ENCODE data around the gene BCAS1.

The BCAS1 gene

DNA sequence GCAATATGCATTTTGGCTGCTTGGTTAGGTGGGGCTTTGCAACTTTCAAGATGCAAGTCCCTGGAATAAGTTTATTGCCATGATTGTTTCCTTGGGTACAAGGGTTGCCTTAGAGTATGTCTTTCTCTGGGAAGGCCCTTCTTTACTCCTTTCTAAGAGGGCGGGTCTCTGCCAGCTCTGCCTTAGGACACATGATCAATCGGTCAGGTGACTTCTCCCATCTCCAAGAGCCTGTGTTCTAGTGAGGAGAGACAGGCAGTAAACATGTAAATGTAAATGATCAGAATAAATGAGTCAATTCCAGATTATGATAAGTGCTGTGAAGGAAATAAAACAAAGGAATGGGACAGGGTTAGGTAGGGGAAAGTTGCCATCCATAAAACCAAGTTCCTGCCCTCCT lies 43.2 kb upstream of the BCAS1 start:
- H3K4me3 ChIP-seq (ENCODE audit: control insufficient read depth, low read depth, low read length) = no peak overlapping the region
- no peak for DNase-seq (ENCODE audit: low read depth)
- TF ChIP-seq, protein P1, sequence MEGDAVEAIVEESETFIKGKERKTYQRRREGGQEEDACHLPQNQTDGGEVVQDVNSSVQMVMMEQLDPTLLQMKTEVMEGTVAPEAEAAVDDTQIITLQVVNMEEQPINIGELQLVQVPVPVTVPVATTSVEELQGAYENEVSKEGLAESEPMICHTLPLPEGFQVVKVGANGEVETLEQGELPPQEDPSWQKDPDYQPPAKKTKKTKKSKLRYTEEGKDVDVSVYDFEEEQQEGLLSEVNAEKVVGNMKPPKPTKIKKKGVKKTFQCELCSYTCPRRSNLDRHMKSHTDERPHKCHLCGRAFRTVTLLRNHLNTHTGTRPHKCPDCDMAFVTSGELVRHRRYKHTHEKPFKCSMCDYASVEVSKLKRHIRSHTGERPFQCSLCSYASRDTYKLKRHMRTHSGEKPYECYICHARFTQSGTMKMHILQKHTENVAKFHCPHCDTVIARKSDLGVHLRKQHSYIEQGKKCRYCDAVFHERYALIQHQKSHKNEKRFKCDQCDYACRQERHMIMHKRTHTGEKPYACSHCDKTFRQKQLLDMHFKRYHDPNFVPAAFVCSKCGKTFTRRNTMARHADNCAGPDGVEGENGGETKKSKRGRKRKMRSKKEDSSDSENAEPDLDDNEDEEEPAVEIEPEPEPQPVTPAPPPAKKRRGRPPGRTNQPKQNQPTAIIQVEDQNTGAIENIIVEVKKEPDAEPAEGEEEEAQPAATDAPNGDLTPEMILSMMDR (conservative IDR thresholded peaks at IDR 0.05; ENCODE audit: control insufficient read depth, insufficient read depth, low read depth, low read length) = no peak

DNA sequence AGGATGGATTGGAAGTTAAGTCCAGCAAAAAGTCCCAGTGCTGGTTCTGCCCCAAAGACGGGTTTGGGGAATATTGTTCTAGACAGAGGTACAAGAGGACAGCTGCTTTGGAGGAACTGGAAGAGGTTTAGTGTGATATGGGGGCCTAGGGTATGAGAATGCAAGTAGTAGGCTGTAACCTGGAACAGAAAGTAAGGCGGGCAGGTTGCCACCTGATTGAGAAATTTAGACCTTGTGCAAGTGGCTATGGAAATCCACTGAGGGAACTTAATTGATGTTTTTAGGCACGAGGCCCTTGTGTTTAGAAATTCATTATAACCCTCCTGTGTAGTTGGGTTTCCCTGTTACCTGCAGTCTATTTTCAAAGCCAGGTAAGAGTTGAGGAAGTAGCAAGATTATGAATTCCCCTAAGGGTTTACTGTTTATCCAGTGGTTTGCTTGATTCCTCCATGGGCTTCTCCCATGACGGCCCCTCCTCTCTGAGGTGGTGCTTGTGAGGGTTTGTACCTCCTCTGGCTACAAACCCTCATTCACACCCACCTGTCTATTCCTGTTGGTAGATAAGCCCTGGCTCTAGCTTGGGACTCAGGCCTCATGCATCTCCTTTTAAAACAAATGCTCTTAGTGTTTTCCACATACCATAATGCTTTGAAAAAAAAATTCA lies 42.0 kb upstream of the BCAS1 start:
- TF ChIP-seq, protein P1 (conservative IDR thresholded peaks at IDR 0.05; ENCODE audit: control insufficient read depth, insufficient read depth, low read depth, low read length) = no peak
- no peak overlapping the region for H3K4me3 ChIP-seq (ENCODE audit: control insufficient read depth, low read depth, low read length)
- DNase-seq (ENCODE audit: low read depth) = peak; percentile 24

DNA sequence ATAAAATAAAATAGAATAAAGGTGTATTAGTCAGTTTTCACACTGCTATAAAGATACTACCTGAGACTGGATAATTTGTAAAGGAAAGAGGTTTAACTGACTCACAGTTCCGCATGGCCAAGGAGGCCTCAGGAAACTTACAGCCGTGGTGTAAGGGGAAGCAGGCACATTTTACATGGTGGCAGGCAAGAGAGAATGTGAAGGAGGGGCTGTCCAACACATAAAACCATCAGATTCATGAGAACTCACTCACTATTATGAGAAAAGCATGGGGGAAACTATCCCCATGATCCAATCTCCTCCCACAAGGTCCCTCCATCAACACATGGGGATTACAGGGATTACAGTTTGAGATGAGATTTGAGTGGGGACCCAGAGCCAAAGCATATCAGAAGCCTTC lies 41.1 kb upstream of the BCAS1 start:
- DNase-seq (ENCODE audit: low read depth) = no peak
- H3K4me3 ChIP-seq (ENCODE audit: control insufficient read depth, low read depth, low read length) = no peak overlapping the region
- TF ChIP-seq, protein P1 (conservative IDR thresholded peaks at IDR 0.05; ENCODE audit: control insufficient read depth, insufficient read depth, low read depth, low read length) = no peak

DNA sequence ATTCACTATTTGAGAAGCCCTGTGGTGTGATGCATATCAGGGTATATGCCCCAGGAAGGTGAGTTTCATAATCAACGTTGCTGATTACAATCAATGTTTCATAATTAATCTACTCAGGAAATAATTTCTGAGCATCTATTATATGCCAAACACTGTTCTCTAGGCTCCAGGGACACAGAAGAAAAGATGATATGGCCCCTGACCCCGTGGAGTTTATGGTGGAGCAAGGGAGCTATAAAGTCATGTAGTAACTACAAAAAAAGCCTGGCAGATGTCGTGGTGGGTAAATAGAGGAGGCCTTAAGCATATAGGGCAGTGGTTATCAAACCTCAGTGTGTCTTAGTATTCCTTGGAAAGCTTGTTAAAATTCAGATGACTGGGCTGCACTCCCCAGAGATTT lies 40.1 kb upstream of the BCAS1 start:
- no peak overlapping the region for H3K4me3 ChIP-seq (ENCODE audit: control insufficient read depth, low read depth, low read length)
- DNase-seq (ENCODE audit: low read depth) = no peak
- TF ChIP-seq, protein P1 (conservative IDR thresholded peaks at IDR 0.05; ENCODE audit: control insufficient read depth, insufficient read depth, low read depth, low read length) = no peak

DNA sequence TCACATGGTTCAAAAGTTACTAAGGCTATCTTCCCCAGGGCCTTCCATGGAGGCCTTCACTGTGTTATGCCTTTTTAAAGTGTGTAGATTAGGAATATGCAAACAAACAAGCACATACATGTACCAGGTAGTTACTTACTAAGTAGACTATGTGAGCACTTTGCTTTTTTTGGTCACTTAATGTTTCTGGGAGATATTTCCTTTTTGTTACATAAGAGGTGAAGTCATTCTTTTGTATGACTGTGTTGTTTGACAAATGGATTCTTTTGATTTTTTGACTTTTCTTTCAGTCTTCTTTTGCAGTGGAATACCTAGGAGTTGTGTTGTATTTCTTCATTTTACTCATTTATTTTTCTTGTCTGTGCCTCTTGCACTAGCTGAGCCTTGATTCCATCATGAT lies 39.6 kb upstream of the BCAS1 start:
- no peak for DNase-seq (ENCODE audit: low read depth)
- H3K4me3 ChIP-seq (ENCODE audit: control insufficient read depth, low read depth, low read length) = no peak overlapping the region
- TF ChIP-seq, protein P1 (conservative IDR thresholded peaks at IDR 0.05; ENCODE audit: control insufficient read depth, insufficient read depth, low read depth, low read length) = no peak

DNA sequence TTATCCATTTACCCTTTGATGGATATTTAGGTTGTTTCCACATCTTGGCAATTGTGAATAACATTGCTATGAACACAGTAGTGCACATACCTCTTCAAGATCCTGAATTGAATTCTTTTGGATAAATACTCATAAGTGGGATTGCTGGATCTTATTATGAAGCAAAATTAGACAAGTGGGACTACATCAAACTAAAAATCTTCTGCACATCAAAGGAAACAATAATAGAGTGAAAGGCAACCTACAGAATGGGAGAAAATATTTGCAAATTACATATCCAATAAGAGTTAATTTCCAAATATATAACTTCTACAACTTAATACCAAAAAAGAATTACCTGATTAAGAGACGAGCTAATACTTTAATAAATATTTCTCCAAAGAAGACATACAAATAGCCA lies 38.4 kb upstream of the BCAS1 start:
- DNase-seq (ENCODE audit: low read depth) = no peak
- TF ChIP-seq, protein P1 (conservative IDR thresholded peaks at IDR 0.05; ENCODE audit: control insufficient read depth, insufficient read depth, low read depth, low read length) = no peak
- H3K4me3 ChIP-seq (ENCODE audit: control insufficient read depth, low read depth, low read length) = no peak overlapping the region

DNA sequence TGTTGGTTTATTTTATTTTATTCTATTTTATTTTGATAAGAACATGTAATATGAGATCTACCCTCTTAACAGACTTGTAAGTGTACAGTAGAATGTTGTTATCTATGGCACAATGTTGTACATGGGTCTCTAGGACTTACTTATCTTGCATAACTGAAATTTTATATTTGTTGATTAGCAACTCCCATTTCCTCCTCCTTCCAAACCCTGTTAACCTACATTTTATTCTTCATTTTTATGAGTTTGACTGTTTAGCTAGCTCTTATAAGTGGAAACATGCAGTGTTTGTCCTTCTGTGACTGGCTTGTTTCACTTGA lies 37.9 kb upstream of the BCAS1 start:
- no peak overlapping the region for H3K4me3 ChIP-seq (ENCODE audit: control insufficient read depth, low read depth, low read length)
- TF ChIP-seq, protein P1 (conservative IDR thresholded peaks at IDR 0.05; ENCODE audit: control insufficient read depth, insufficient read depth, low read depth, low read length) = no peak
- no peak for DNase-seq (ENCODE audit: low read depth)

Data from fibroblast of mammary gland (primary cell).